DOHH2 (cell line): ENCODE measurements around the gene TFF1.

Experiments used
- CTCF ChIP-seq: fragments of 200-600 bp; sonication (generic); IDR thresholded peaks from one replicate; pipeline ENCODE4 v1.5.1; 2014; ENCODE audit warnings: antibody characterized with exemption, mild to moderate bottlenecking, low read depth, low read length; ENCODE audit not compliant: poor library complexity, severe bottlenecking
- EZH2phosphoT487 ChIP-seq: fragments of 200-600 bp; sonication (generic); IDR thresholded peaks from 2 replicates; pipeline ENCODE4 v1.6.1; 2017; ENCODE audit warnings: borderline replicate concordance, mild to moderate bottlenecking, antibody characterized with exemption, low read length, moderate library complexity, mixed read lengths

- no peak for TF ChIP-seq CTCF
- no peak for TF ChIP-seq EZH2phosphoT487
Measured at GRCh38 chr21:42389449-42389835, 23.1 kb upstream of the TFF1 start.
